HepG2 (cell line): Measurements from ENCODE around the gene SDF2. TPM values are rescaled to one million over a fixed set of nuclear protein-coding genes. Genes with fewer than 3 reads are reported as not detected.

Source experiments
- ATAC-seq: fragments of 200-7000 bp; cut with Tn5 transposase; 3 replicates; pipeline ENCODE4 v1.9.1; 2020; ENCODE audit warnings: mild to moderate bottlenecking, moderate library complexity
- BruUV-seq: library from RNA; stranded (reverse); fragments of 400-500 nt; replicated peaks from 2 replicates; lab custom pipeline; 2021; lab: Mats Ljungman, UMichigan
- CTCF ChIA-PET: fragments of 300-600 bp; formaldehyde crosslinking; extraction: SDS; loops from one replicate; lab custom pipeline; 2021; ENCODE audit warnings: low total read pairs, inconsistent platforms, low intra/inter-chr PET ratio; lab: Yijun Ruan, JAX
- POLR2A ChIA-PET: fragments of 350-600 bp; sonication (Branson Sonifier 250); formaldehyde crosslinking; loops from one replicate; lab custom pipeline; 2020; ENCODE audit warnings: antibody characterized with exemption, inconsistent platforms; lab: Yijun Ruan, JAX
- DNase-seq: peaks from one replicate; pipeline ENCODE4 v3.0.0-alpha.2; 2015; ENCODE audit warnings: low spot score
- FAIRE-seq: peaks from 3 replicates; lab custom pipeline; 2011; peaks lifted over from hg19 to GRCh38; lab: Jason Lieb, UNC
- H2AFZ ChIP-seq: one replicate; pipeline ENCODE4 v1.6.1; 2011; ENCODE audit warnings: low read length, inconsistent platforms
- H3K27ac ChIP-seq: fragments of 300-600 bp; 3 replicates; pipeline ENCODE4 v1.8.0; 2011; ENCODE audit warnings: mixed run types, mild to moderate bottlenecking, mixed read lengths, low read length, inconsistent platforms; ENCODE audit not compliant: insufficient read depth; ENCODE audit errors: extremely low read length
- H3K27me3 ChIP-seq, 2 experiments: fragments of 200-600 bp in 1 of 2; 2 replicates in 1 of 2; 3 replicates in 1 of 2; pipeline versions ENCODE4 v1.6.0 to v1.8.0; 2011; ENCODE audit warnings: low read length in 2 of 2, mild to moderate bottlenecking in 2 of 2, moderate library complexity in 2 of 2, inconsistent platforms in 1 of 2; ENCODE audit not compliant: insufficient read depth in 2 of 2, control insufficient read depth in 1 of 2
- H3K36me3 ChIP-seq, 2 experiments: fragments of 200-600 bp in 1 of 2; replicated peaks in 1 of 2; 2 replicates in 1 of 2; 3 replicates in 1 of 2; pipeline versions ENCODE4 v1.5.1 to v1.8.0; 2011; ENCODE audit warnings: low read length in 2 of 2, inconsistent platforms in 1 of 2; ENCODE audit not compliant: insufficient read depth in 2 of 2, control insufficient read depth in 1 of 2
- H3K4me1 ChIP-seq: 2 replicates; pipeline ENCODE4 v1.5.1; 2012; ENCODE audit warnings: low read length, inconsistent platforms; ENCODE audit not compliant: insufficient read depth
- H3K4me2 ChIP-seq: 2 replicates; pipeline ENCODE4 v1.6.0; 2011; ENCODE audit warnings: low read depth, low read length, inconsistent platforms
- H3K4me3 ChIP-seq, 3 experiments: fragments of 200-600 bp in 1 of 3; sonication (generic), shearing (Covaris generic) in 1 of 3; replicated peaks in 1 of 3; 2 replicates each; pipeline ENCODE4 v1.5.1; 2011 to 2016; ENCODE audit warnings: low read length in 3 of 3, inconsistent platforms in 2 of 3, low read depth in 2 of 3, mild to moderate bottlenecking in 2 of 3, control low read depth in 1 of 3, mixed read lengths in 1 of 3; ENCODE audit not compliant: insufficient read depth in 1 of 3
- H3K79me2 ChIP-seq: one replicate; pipeline ENCODE4 v1.6.1; 2011; ENCODE audit warnings: low read length, inconsistent platforms; ENCODE audit not compliant: insufficient read depth
- H3K9ac ChIP-seq: 2 replicates; pipeline ENCODE4 v1.6.0; 2011; ENCODE audit warnings: mild to moderate bottlenecking, low read depth, low read length, inconsistent platforms; ENCODE audit not compliant: insufficient read depth
- H3K9me3 ChIP-seq: 2 replicates; pipeline ENCODE4 v1.5.1; 2012; ENCODE audit warnings: mild to moderate bottlenecking, low read length
- H4K20me1 ChIP-seq: 2 replicates; pipeline ENCODE4 v1.6.0; 2011; ENCODE audit warnings: inconsistent platforms, mild to moderate bottlenecking, low read length, moderate library complexity; ENCODE audit not compliant: insufficient read depth
- MBNL3 ChIP-seq: fragments of 250-450 bp; sonication (Bioruptor Pico); conservative IDR thresholded peaks from 2 replicates; pipeline ENCODE4 v1.8.0; 2022; ENCODE audit warnings: mild to moderate bottlenecking, inconsistent platforms
- POGZ ChIP-seq: sonication (generic); formaldehyde crosslinking; IDR thresholded peaks from 2 replicates; pipeline ENCODE4 v1.4.0; 2020; ENCODE audit warnings: mild to moderate bottlenecking, missing genetic modification reagents
- REPIN1 ChIP-seq: sonication (generic); formaldehyde crosslinking; IDR thresholded peaks from 2 replicates; pipeline ENCODE4 v1.8.0; 2022; ENCODE audit warnings: missing genetic modification reagents, low read depth, mild to moderate bottlenecking, borderline replicate concordance
- SP4 ChIP-seq: sonication (generic); formaldehyde crosslinking; IDR thresholded peaks from 2 replicates; pipeline ENCODE4 v1.8.1; 2023; ENCODE audit warnings: mild to moderate bottlenecking, missing genetic modification reagents
- SRSF1 ChIP-seq: fragments of 200-400 bp; formaldehyde crosslinking; optimal IDR thresholded peaks from 2 replicates; pipeline ENCODE3; 2017; ENCODE audit warnings: mild to moderate bottlenecking, low read depth, low read length, moderate library complexity
- TARDBP ChIP-seq: sonication (generic); formaldehyde crosslinking; IDR thresholded peaks from 2 replicates; pipeline ENCODE4 v1.8.0; 2022; ENCODE audit warnings: mild to moderate bottlenecking, missing genetic modification reagents
- TCF7L2 ChIP-seq: IDR thresholded peaks from 2 replicates; pipeline ENCODE4 v1.6.1; 2011; ENCODE audit warnings: mild to moderate bottlenecking, low read depth, low read length, moderate library complexity
- THAP11 ChIP-seq: IDR thresholded peaks from 2 replicates; pipeline ENCODE4 v1.6.1; 2016; ENCODE audit warnings: missing biosample characterization, missing genetic modification reagents
- TSC22D2 ChIP-seq: sonication (generic); formaldehyde crosslinking; IDR thresholded peaks from 2 replicates; pipeline ENCODE4 v1.5.1; 2020; ENCODE audit warnings: missing genetic modification reagents, mild to moderate bottlenecking, borderline replicate concordance
- U2AF1 ChIP-seq: fragments of 200-400 bp; formaldehyde crosslinking; optimal IDR thresholded peaks from 2 replicates; pipeline ENCODE3; 2017; ENCODE audit warnings: mild to moderate bottlenecking, low read depth, low read length
- ZKSCAN8 ChIP-seq: IDR thresholded peaks from 2 replicates; pipeline ENCODE4 v1.6.1; 2016; ENCODE audit warnings: borderline replicate concordance, missing genetic modification reagents, missing compliant biosample characterization
- ZNF232 ChIP-seq: sonication (generic); formaldehyde crosslinking; IDR thresholded peaks from 2 replicates; pipeline ENCODE4 v1.4.0; 2020; ENCODE audit warnings: missing genetic modification reagents, borderline replicate concordance
- ZNF552 ChIP-seq: sonication (generic); formaldehyde crosslinking; IDR thresholded peaks from 2 replicates; pipeline ENCODE4 v1.9.0; 2022; ENCODE audit warnings: missing genetic modification reagents, mild to moderate bottlenecking, borderline replicate concordance
- WGBS: methylation state at CpG from one replicate; pipeline ENCODE4 v1.1.6; 2017; ENCODE audit warnings: low lambda C conversion rate; 5-methylcytosine and 5-hydroxymethylcytosine counted together
- in situ Hi-C: cut with HindIII; loops from 2 replicates; pipeline ENCODE4 v1.10.0; 2017; ENCODE audit warnings: low pct_unique_long_range_greater_than_20kb; ENCODE audit not compliant: extremely low pct_ligation_motif_present
- intact Hi-C: fragments of 100-400 bp; cut with micrococcal nuclease; formaldehyde crosslinking; loops from one replicate; pipeline ENCODE4 v1.10.0; 2022; ENCODE audit not compliant: unreplicated experiment
- polyA plus RNA-seq, 8 experiments: library from polyadenylated mRNA; depleted of rRNA in 3 of 8; stranded (reverse) in 7 of 8; unstranded in 1 of 8; fragments of >200 nt; fragmentation: Illumina TruSeq in 4 of 8; extraction: Trizol in 4 of 8; gene quantifications; 2 replicates each; pipeline versions ENCODE4 v1.2.1 to v1.2.3, GENCODE V29; 2011 to 2016; ENCODE audit warnings: low read depth in 4 of 8, missing spikeins in 1 of 8, mixed read lengths in 1 of 8; ENCODE audit not compliant: insufficient read depth in 1 of 8
- total RNA-seq, 5 experiments: library from RNA; depleted of rRNA; stranded (reverse); fragments of >200 nt; fragmentation: Illumina TruSeq; extraction: Trizol; gene quantifications; 2 replicates each; pipeline ENCODE4 v1.2.3, GENCODE V29; 2016; ENCODE audit warnings: low read depth in 1 of 5
- TF ChIP-seq, protein P1 (sequence below): sonication (generic); formaldehyde crosslinking; IDR thresholded peaks from 2 replicates; pipeline ENCODE4 v1.4.0; 2020; ENCODE audit warnings: missing genetic modification reagents
- TF ChIP-seq, protein P2 (sequence below): sonication (generic); formaldehyde crosslinking; IDR thresholded peaks from 2 replicates; pipeline ENCODE4 v1.5.1; 2020; ENCODE audit warnings: mild to moderate bottlenecking, moderate library complexity, missing genetic modification reagents
- TF ChIP-seq, protein P3 (sequence below): sonication (generic); formaldehyde crosslinking; IDR thresholded peaks from 2 replicates; pipeline ENCODE4 v1.4.0; 2020; ENCODE audit warnings: missing genetic modification reagents
- TF ChIP-seq, protein P4 (sequence below): sonication (generic); formaldehyde crosslinking; IDR thresholded peaks from 2 replicates; pipeline ENCODE4 v1.5.1; 2020; ENCODE audit warnings: missing genetic modification reagents, mild to moderate bottlenecking, borderline replicate concordance

Gene SDF2
- total and polyA plus RNA-seq, 2 of the 13 experiments (the other 11 are each of a cell fraction or from before 2014, with no cell fraction given): 58.2 to 58.4 TPM

DNA sequence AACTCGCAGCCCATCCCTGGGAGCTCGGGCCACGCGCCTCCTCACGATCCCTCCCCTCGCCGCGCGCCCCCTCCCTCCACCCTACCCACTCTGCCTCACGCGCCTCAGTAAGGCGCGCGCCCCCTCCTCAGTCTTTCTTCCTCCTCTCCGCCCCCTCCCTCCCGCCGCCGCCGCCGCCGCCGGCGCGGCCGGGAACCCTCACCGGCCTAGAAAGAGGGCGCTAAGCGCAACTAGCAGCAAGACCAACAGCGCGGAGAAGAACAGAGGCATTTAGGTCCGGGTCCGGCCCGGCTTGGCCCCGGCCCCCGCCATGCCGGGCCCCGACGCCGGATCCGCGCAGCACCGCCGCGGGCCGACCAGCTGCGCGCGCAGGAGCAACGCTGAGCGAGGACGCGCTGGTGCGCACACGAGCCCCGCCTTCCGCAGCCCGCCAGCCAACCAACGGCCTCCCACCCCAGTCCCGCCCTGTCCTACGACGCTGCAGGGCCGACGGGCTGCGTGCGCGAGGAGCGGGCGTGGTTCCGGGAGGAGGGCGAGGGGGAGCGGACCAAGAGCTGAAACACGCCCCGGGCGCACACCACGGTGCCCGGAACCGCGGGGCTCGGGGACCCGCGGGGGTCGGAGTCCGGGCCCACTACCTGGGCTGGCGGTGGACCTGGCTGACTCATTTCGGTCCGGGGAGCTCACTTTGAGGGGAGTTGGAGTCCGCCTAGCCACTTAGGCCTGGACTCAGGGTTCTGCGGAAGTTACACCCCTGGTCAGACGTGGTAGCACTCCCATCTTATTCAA lies 16.7 kb downstream of the SDF2 start, which contains the start of gene BLTP2:
TSS of gene BLTP2 (minus strand) at position 372 of the 789 bp plus-strand sequence. CDS start at position 270, 102 bp downstream.
- H3K9ac ChIP-seq: peak within 1 kb of the TSS; percentile 81
- POLR2A ChIA-PET: interaction anchor here (0.6 to 6.9 kb wide), 24 partner anchors 9 to 240 kb away, joined by 3 to 69 read pairs (median 4); partner anchors contain the start of genes ALDOC, NEK8, PIGS and PROCA1
- in situ Hi-C loops (loop anchor here (5.0 to 25.0 kb wide), 2 partner anchors 72 to 242 kb away; partner anchors contain the start of genes FLOT2, RAB34 and RPL23A), intact Hi-C loops (loop anchor here (1.0 to 5.0 kb wide), 2 partner anchors 21 to 77 kb away; no protein-coding TSS in a partner anchor)
- BruUV-seq: no TSS peak
- H3K4me3 ChIP-seq: peak within 1 kb of the TSS; percentile 84 to 95 (median 92)
- peak; percentile 97 for ATAC-seq
- H3K9me3 ChIP-seq: no peaks in the 10 kb centered on the region
- H3K27ac ChIP-seq: peak within 1 kb of the TSS; percentile 68
- peak; percentile 63 for FAIRE-seq
- no peaks in the 10 kb centered on the region for H4K20me1 ChIP-seq
- peaks cover 5 to 35% of the 10 kb centered on the region in 2 experiments; a peak in 4 of 5 replicates for H3K36me3 ChIP-seq
- CTCF ChIA-PET: interaction anchor here (1.0 kb wide), 1 partner anchor 105 kb away, joined by 3 read pairs; no protein-coding TSS in a partner anchor
- peak; percentile 85 for DNase-seq
- H3K4me2 ChIP-seq: peak within 1 kb of the TSS; percentile 99
- H3K4me1 ChIP-seq: peaks cover 54% of the 10 kb centered on the region
- peaks cover 21% of the 10 kb centered on the region for H3K79me2 ChIP-seq
- no peaks in the 10 kb centered on the region; a peak in 1 of 5 replicates for H3K27me3 ChIP-seq
- WGBS: 2% methylated on average over 29 of the region's 89 CpGs
- no peak within 1 kb of the TSS for H2AFZ ChIP-seq
- TF ChIP-seq ZNF232 (CRISPR knock-in tag): peak; percentile 34; the same call in 1 of the 2 replicates
- no peak for TF ChIP-seq MBNL3
- no peak for TF ChIP-seq TSC22D2 (CRISPR knock-in tag)
- TF ChIP-seq POGZ (CRISPR knock-in tag): peak; percentile 61; the same call in 1 of the 2 replicates
- TF ChIP-seq, protein P1, sequence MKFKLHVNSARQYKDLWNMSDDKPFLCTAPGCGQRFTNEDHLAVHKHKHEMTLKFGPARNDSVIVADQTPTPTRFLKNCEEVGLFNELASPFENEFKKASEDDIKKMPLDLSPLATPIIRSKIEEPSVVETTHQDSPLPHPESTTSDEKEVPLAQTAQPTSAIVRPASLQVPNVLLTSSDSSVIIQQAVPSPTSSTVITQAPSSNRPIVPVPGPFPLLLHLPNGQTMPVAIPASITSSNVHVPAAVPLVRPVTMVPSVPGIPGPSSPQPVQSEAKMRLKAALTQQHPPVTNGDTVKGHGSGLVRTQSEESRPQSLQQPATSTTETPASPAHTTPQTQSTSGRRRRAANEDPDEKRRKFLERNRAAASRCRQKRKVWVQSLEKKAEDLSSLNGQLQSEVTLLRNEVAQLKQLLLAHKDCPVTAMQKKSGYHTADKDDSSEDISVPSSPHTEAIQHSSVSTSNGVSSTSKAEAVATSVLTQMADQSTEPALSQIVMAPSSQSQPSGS (CRISPR knock-in tag): peak; percentile 31; the same call in 1 of the 2 replicates
- TF ChIP-seq ZNF552 (CRISPR knock-in tag): peak; percentile 50; the same call in 1 of the 2 replicates
- TF ChIP-seq SP4 (CRISPR knock-in tag): peak; percentile 98
- TF ChIP-seq, protein P2, sequence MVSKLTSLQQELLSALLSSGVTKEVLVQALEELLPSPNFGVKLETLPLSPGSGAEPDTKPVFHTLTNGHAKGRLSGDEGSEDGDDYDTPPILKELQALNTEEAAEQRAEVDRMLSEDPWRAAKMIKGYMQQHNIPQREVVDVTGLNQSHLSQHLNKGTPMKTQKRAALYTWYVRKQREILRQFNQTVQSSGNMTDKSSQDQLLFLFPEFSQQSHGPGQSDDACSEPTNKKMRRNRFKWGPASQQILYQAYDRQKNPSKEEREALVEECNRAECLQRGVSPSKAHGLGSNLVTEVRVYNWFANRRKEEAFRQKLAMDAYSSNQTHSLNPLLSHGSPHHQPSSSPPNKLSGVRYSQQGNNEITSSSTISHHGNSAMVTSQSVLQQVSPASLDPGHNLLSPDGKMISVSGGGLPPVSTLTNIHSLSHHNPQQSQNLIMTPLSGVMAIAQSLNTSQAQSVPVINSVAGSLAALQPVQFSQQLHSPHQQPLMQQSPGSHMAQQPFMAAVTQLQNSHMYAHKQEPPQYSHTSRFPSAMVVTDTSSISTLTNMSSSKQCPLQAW: peak; percentile 61; the same call in 1 of the 2 replicates
- TF ChIP-seq ZKSCAN8: no peak
- peak; percentile 90 for TF ChIP-seq THAP11 (CRISPR knock-in tag)
- TF ChIP-seq, protein P3, sequence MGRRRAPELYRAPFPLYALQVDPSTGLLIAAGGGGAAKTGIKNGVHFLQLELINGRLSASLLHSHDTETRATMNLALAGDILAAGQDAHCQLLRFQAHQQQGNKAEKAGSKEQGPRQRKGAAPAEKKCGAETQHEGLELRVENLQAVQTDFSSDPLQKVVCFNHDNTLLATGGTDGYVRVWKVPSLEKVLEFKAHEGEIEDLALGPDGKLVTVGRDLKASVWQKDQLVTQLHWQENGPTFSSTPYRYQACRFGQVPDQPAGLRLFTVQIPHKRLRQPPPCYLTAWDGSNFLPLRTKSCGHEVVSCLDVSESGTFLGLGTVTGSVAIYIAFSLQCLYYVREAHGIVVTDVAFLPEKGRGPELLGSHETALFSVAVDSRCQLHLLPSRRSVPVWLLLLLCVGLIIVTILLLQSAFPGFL (CRISPR knock-in tag): no peak
- no peak for TF ChIP-seq TCF7L2
- TF ChIP-seq SRSF1: peak; percentile 68
- no peak for TF ChIP-seq U2AF1
- TF ChIP-seq TARDBP (CRISPR knock-in tag): peak; percentile 93
- TF ChIP-seq, protein P4, sequence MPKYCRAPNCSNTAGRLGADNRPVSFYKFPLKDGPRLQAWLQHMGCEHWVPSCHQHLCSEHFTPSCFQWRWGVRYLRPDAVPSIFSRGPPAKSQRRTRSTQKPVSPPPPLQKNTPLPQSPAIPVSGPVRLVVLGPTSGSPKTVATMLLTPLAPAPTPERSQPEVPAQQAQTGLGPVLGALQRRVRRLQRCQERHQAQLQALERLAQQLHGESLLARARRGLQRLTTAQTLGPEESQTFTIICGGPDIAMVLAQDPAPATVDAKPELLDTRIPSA: no peak
- TF ChIP-seq REPIN1 (CRISPR knock-in tag): peak; percentile 68; the same call in 1 of the 2 replicates
